HepG2 (cell line): ENCODE data around the gene ACBD6. TPM values are rescaled to one million over a fixed set of nuclear protein-coding genes. Genes with fewer than 3 reads are reported as not detected.

Source experiments
- ATAC-seq: fragments of 200-7000 bp; cut with Tn5 transposase; 3 replicates; pipeline ENCODE4 v1.9.1; 2020; ENCODE audit warnings: mild to moderate bottlenecking, moderate library complexity
- BruUV-seq: library from RNA; stranded (reverse); fragments of 400-500 nt; replicated peaks from 2 replicates; lab custom pipeline; 2021; lab: Mats Ljungman, UMichigan
- CTCF ChIA-PET: fragments of 300-600 bp; formaldehyde crosslinking; extraction: SDS; loops from one replicate; lab custom pipeline; 2021; ENCODE audit warnings: low total read pairs, inconsistent platforms, low intra/inter-chr PET ratio; lab: Yijun Ruan, JAX
- POLR2A ChIA-PET: fragments of 350-600 bp; sonication (Branson Sonifier 250); formaldehyde crosslinking; loops from one replicate; lab custom pipeline; 2020; ENCODE audit warnings: antibody characterized with exemption, inconsistent platforms; lab: Yijun Ruan, JAX
- DNase-seq: peaks from one replicate; pipeline ENCODE4 v3.0.0-alpha.2; 2015; ENCODE audit warnings: low spot score
- FAIRE-seq: peaks from 3 replicates; lab custom pipeline; 2011; peaks lifted over from hg19 to GRCh38; lab: Jason Lieb, UNC
- H2AFZ ChIP-seq: one replicate; pipeline ENCODE4 v1.6.1; 2011; ENCODE audit warnings: low read length, inconsistent platforms
- H3K27ac ChIP-seq: fragments of 300-600 bp; 3 replicates; pipeline ENCODE4 v1.8.0; 2011; ENCODE audit warnings: mixed run types, mild to moderate bottlenecking, mixed read lengths, low read length, inconsistent platforms; ENCODE audit not compliant: insufficient read depth; ENCODE audit errors: extremely low read length
- H3K27me3 ChIP-seq, 2 experiments: fragments of 200-600 bp in 1 of 2; 2 replicates in 1 of 2; 3 replicates in 1 of 2; pipeline versions ENCODE4 v1.6.0 to v1.8.0; 2011; ENCODE audit warnings: low read length in 2 of 2, mild to moderate bottlenecking in 2 of 2, moderate library complexity in 2 of 2, inconsistent platforms in 1 of 2; ENCODE audit not compliant: insufficient read depth in 2 of 2, control insufficient read depth in 1 of 2
- H3K36me3 ChIP-seq, 2 experiments: fragments of 200-600 bp in 1 of 2; replicated peaks in 1 of 2; 2 replicates in 1 of 2; 3 replicates in 1 of 2; pipeline versions ENCODE4 v1.5.1 to v1.8.0; 2011; ENCODE audit warnings: low read length in 2 of 2, inconsistent platforms in 1 of 2; ENCODE audit not compliant: insufficient read depth in 2 of 2, control insufficient read depth in 1 of 2
- H3K4me1 ChIP-seq: 2 replicates; pipeline ENCODE4 v1.5.1; 2012; ENCODE audit warnings: low read length, inconsistent platforms; ENCODE audit not compliant: insufficient read depth
- H3K4me2 ChIP-seq: 2 replicates; pipeline ENCODE4 v1.6.0; 2011; ENCODE audit warnings: low read depth, low read length, inconsistent platforms
- H3K4me3 ChIP-seq, 3 experiments: fragments of 200-600 bp in 1 of 3; sonication (generic), shearing (Covaris generic) in 1 of 3; replicated peaks in 1 of 3; 2 replicates each; pipeline ENCODE4 v1.5.1; 2011 to 2016; ENCODE audit warnings: low read length in 3 of 3, inconsistent platforms in 2 of 3, low read depth in 2 of 3, mild to moderate bottlenecking in 2 of 3, control low read depth in 1 of 3, mixed read lengths in 1 of 3; ENCODE audit not compliant: insufficient read depth in 1 of 3
- H3K79me2 ChIP-seq: one replicate; pipeline ENCODE4 v1.6.1; 2011; ENCODE audit warnings: low read length, inconsistent platforms; ENCODE audit not compliant: insufficient read depth
- H3K9ac ChIP-seq: 2 replicates; pipeline ENCODE4 v1.6.0; 2011; ENCODE audit warnings: mild to moderate bottlenecking, low read depth, low read length, inconsistent platforms; ENCODE audit not compliant: insufficient read depth
- H3K9me3 ChIP-seq: 2 replicates; pipeline ENCODE4 v1.5.1; 2012; ENCODE audit warnings: mild to moderate bottlenecking, low read length
- H4K20me1 ChIP-seq: 2 replicates; pipeline ENCODE4 v1.6.0; 2011; ENCODE audit warnings: inconsistent platforms, mild to moderate bottlenecking, low read length, moderate library complexity; ENCODE audit not compliant: insufficient read depth
- FOXJ3 ChIP-seq: sonication (generic); formaldehyde crosslinking; IDR thresholded peaks from 2 replicates; pipeline ENCODE4 v1.4.0; 2020; ENCODE audit warnings: missing genetic modification reagents, mild to moderate bottlenecking, borderline replicate concordance
- JARID2 ChIP-seq: sonication (generic); formaldehyde crosslinking; IDR thresholded peaks from 2 replicates; pipeline ENCODE4 v1.8.1; 2023; ENCODE audit warnings: missing genetic modification reagents, inconsistent platforms; ENCODE audit not compliant: insufficient replicate concordance
- TOPORS ChIP-seq: sonication (generic); formaldehyde crosslinking; IDR thresholded peaks from 2 replicates; pipeline ENCODE4 v1.8.0; 2023; ENCODE audit warnings: mild to moderate bottlenecking, missing genetic modification reagents
- ZNF160 ChIP-seq: sonication (generic); formaldehyde crosslinking; IDR thresholded peaks from 2 replicates; pipeline ENCODE4 v1.8.0; 2022; ENCODE audit warnings: mild to moderate bottlenecking, inconsistent platforms, missing genetic modification reagents
- ZNF441 ChIP-seq: sonication (generic); formaldehyde crosslinking; IDR thresholded peaks from 2 replicates; pipeline ENCODE4 v1.7.0; 2021; ENCODE audit warnings: missing genetic modification reagents, borderline replicate concordance
- ZNF614 ChIP-seq: IDR thresholded peaks from 2 replicates; pipeline ENCODE4 v1.6.1; 2018; ENCODE audit warnings: missing biosample characterization, missing genetic modification reagents, inconsistent platforms, borderline replicate concordance
- WGBS: methylation state at CpG from one replicate; pipeline ENCODE4 v1.1.6; 2017; ENCODE audit warnings: low lambda C conversion rate; 5-methylcytosine and 5-hydroxymethylcytosine counted together
- in situ Hi-C: cut with HindIII; loops from 2 replicates; pipeline ENCODE4 v1.10.0; 2017; ENCODE audit warnings: low pct_unique_long_range_greater_than_20kb; ENCODE audit not compliant: extremely low pct_ligation_motif_present
- intact Hi-C: fragments of 100-400 bp; cut with micrococcal nuclease; formaldehyde crosslinking; loops from one replicate; pipeline ENCODE4 v1.10.0; 2022; ENCODE audit not compliant: unreplicated experiment
- polyA plus RNA-seq, 8 experiments: library from polyadenylated mRNA; depleted of rRNA in 3 of 8; stranded (reverse) in 7 of 8; unstranded in 1 of 8; fragments of >200 nt; fragmentation: Illumina TruSeq in 4 of 8; extraction: Trizol in 4 of 8; gene quantifications; 2 replicates each; pipeline versions ENCODE4 v1.2.1 to v1.2.3, GENCODE V29; 2011 to 2016; ENCODE audit warnings: low read depth in 4 of 8, missing spikeins in 1 of 8, mixed read lengths in 1 of 8; ENCODE audit not compliant: insufficient read depth in 1 of 8
- total RNA-seq, 5 experiments: library from RNA; depleted of rRNA; stranded (reverse); fragments of >200 nt; fragmentation: Illumina TruSeq; extraction: Trizol; gene quantifications; 2 replicates each; pipeline ENCODE4 v1.2.3, GENCODE V29; 2016; ENCODE audit warnings: low read depth in 1 of 5
- TF ChIP-seq, protein P1 (sequence below): sonication (generic); formaldehyde crosslinking; IDR thresholded peaks from 2 replicates; pipeline ENCODE4 v1.4.0; 2020; ENCODE audit warnings: missing genetic modification reagents, mild to moderate bottlenecking, borderline replicate concordance
- TF ChIP-seq, protein P2 (sequence below): sonication (generic); formaldehyde crosslinking; IDR thresholded peaks from 2 replicates; pipeline ENCODE4 v1.5.0; 2020; ENCODE audit warnings: missing genetic modification reagents

Gene ACBD6
- total and polyA plus RNA-seq, 2 of the 13 experiments (the other 11 are each of a cell fraction or from before 2014, with no cell fraction given), result 33.5 to 47.2 TPM

DNA sequence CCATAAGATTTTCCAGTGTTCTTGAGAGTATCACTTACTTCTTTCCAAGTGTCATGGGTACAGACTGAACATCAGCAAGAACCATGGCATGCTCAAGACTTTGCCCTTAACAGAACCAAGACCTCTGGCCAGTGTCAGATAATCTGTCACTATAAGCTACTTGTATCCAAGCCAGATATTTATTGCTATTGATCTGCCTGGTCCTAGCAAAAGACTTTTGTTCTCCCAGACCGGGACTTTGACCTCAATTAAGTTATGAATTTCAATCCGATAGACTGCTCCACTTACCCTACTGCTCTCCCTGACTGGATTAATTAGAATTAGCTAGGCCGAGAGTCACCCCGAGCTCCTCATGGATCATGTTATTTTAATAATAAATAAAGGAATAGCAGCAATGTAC is 129.6 kb downstream of the ACBD6 start:
- no peak overlapping the region for H3K9ac ChIP-seq
- H3K79me2 ChIP-seq, result no peaks in the 10 kb centered on the region
- no peak overlapping the region for H3K4me3 ChIP-seq
- DNase-seq, result no peak
- POLR2A ChIA-PET, result no interaction called here
- BruUV-seq, result no TSS peak
- intact Hi-C loops (no loop called here), in situ Hi-C loops (no loop called here)
- H3K36me3 ChIP-seq, result no peaks in the 10 kb centered on the region
- no peak overlapping the region for H3K27ac ChIP-seq
- no peak for ATAC-seq
- H3K9me3 ChIP-seq, result no peaks in the 10 kb centered on the region
- FAIRE-seq, result no peak
- no peak overlapping the region for H2AFZ ChIP-seq
- no peak overlapping the region for H3K4me2 ChIP-seq
- WGBS, result 98% methylated on average over 4 of the region's 4 CpGs
- CTCF ChIA-PET, result no interaction called here
- H3K27me3 ChIP-seq, result no peaks in the 10 kb centered on the region
- no peaks in the 10 kb centered on the region for H3K4me1 ChIP-seq
- H4K20me1 ChIP-seq, result no peaks in the 10 kb centered on the region
- TF ChIP-seq ZNF160 (CRISPR knock-in tag) (no peak), ZNF614 (CRISPR knock-in tag) (no peak), JARID2 (no peak), FOXJ3 (CRISPR knock-in tag) (no peak), TOPORS (no peak), ZNF441 (CRISPR knock-in tag) (no peak)
- TF ChIP-seq, protein P1, sequence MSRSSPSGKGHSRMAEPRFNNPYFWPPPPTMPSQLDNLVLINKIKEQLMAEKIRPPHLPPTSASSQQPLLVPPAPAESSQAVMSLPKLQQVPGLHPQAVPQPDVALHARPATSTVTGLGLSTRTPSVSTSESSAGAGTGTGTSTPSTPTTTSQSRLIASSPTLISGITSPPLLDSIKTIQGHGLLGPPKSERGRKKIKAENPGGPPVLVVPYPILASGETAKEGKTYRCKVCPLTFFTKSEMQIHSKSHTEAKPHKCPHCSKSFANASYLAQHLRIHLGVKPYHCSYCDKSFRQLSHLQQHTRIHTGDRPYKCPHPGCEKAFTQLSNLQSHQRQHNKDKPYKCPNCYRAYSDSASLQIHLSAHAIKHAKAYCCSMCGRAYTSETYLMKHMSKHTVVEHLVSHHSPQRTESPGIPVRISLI (CRISPR knock-in tag), result no peak
- TF ChIP-seq, protein P2, sequence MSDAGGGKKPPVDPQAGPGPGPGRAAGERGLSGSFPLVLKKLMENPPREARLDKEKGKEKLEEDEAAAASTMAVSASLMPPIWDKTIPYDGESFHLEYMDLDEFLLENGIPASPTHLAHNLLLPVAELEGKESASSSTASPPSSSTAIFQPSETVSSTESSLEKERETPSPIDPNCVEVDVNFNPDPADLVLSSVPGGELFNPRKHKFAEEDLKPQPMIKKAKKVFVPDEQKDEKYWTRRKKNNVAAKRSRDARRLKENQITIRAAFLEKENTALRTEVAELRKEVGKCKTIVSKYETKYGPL (CRISPR knock-in tag), result no peak
